ENCODE measurements around the gene TMEM9B. TPM values are rescaled to one million over a fixed set of nuclear protein-coding genes. Genes with fewer than 3 reads are reported as not detected.

TMEM9B gene
- total and polyA plus RNA-seq, 9 of the 15 experiments (the other 6 are each of a cell fraction or from before 2014, with no cell fraction given): 7.7 to 20.0 (median 14.0) TPM

DNA sequence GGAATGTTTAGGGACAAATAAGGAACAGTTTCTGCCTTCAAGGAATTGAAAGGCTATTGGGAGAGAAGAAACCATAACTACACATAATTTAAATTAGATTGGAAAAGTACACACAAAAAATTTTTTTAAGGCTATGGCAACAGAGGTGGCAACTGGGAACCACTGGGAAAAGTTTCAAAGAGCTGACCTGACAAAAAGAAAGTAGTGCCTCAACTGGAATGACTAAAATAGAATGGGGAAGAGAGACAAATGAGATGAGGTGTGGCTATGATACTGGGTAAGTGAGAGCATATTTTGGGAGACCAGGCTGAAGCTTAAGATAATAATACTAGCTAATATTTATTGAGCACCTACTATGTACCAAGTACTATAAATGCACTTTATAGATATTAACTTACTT, 56.1 kb downstream of the TMEM9B start (continued):
- TF ChIP-seq, protein P1, sequence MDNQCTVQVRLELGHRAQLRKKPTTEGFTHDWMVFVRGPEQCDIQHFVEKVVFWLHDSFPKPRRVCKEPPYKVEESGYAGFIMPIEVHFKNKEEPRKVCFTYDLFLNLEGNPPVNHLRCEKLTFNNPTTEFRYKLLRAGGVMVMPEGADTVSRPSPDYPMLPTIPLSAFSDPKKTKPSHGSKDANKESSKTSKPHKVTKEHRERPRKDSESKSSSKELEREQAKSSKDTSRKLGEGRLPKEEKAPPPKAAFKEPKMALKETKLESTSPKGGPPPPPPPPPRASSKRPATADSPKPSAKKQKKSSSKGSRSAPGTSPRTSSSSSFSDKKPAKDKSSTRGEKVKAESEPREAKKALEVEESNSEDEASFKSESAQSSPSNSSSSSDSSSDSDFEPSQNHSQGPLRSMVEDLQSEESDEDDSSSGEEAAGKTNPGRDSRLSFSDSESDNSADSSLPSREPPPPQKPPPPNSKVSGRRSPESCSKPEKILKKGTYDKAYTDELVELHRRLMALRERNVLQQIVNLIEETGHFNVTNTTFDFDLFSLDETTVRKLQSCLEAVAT (IDR thresholded peaks at IDR 0.05): no peak
- TF ChIP-seq ZKSCAN3 (CRISPR knock-in tag; IDR thresholded peaks at IDR 0.05) (no peak), ZNF316 (IDR thresholded peaks at IDR 0.05) (peak; percentile 58), ZNF384 (IDR thresholded peaks at IDR 0.05; ENCODE audit: low read depth, low read length) (no peak), ZNF217 (CRISPR knock-in tag; IDR thresholded peaks at IDR 0.05) (no peak), HNRNPLL (IDR thresholded peaks at IDR 0.05; ENCODE audit: low read depth, low read length, poor library complexity, severe bottlenecking) (no peak), ELF1 (tag; IDR thresholded peaks at IDR 0.05) (no peak), C11orf30 (IDR thresholded peaks at IDR 0.05; ENCODE audit: low read depth) (peak; percentile 29; the same call in 1 of the 2 replicates), ERF (CRISPR knock-in tag; IDR thresholded peaks at IDR 0.05) (no peak), BHLHE40 (IDR thresholded peaks at IDR 0.05; ENCODE audit: low read length) (no peak)
- TF ChIP-seq, protein P2, sequence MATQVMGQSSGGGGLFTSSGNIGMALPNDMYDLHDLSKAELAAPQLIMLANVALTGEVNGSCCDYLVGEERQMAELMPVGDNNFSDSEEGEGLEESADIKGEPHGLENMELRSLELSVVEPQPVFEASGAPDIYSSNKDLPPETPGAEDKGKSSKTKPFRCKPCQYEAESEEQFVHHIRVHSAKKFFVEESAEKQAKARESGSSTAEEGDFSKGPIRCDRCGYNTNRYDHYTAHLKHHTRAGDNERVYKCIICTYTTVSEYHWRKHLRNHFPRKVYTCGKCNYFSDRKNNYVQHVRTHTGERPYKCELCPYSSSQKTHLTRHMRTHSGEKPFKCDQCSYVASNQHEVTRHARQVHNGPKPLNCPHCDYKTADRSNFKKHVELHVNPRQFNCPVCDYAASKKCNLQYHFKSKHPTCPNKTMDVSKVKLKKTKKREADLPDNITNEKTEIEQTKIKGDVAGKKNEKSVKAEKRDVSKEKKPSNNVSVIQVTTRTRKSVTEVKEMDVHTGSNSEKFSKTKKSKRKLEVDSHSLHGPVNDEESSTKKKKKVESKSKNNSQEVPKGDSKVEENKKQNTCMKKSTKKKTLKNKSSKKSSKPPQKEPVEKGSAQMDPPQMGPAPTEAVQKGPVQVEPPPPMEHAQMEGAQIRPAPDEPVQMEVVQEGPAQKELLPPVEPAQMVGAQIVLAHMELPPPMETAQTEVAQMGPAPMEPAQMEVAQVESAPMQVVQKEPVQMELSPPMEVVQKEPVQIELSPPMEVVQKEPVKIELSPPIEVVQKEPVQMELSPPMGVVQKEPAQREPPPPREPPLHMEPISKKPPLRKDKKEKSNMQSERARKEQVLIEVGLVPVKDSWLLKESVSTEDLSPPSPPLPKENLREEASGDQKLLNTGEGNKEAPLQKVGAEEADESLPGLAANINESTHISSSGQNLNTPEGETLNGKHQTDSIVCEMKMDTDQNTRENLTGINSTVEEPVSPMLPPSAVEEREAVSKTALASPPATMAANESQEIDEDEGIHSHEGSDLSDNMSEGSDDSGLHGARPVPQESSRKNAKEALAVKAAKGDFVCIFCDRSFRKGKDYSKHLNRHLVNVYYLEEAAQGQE (IDR thresholded peaks at IDR 0.05; ENCODE audit: borderline replicate concordance): no peak
- TF ChIP-seq, protein P2 (CRISPR knock-in tag; IDR thresholded peaks at IDR 0.05; ENCODE audit: low read depth): no peak

Data from K562 (cell line).